DMS53 treated with DMSO at 0.1 percent for 48 hours (cell line): Measurements from ENCODE around the gene SYNJ1.
"Not testable (repeated sequence)": the region's sequence is repeated elsewhere in the genome, so short reads cannot be mapped to it uniquely, and the experiment has no call there.

ENCODE experiments used
- DNase-seq: peaks from one replicate; lab custom pipeline; 2025; ENCODE audit not compliant: unreplicated experiment; lab: John Stamatoyannopoulos, UW

Gene SYNJ1

GRCh38 chr21:32727687-32728455 lies at the start of gene SYNJ1:
SYNJ1 (minus strand) TSS chr21:32728013; CDS start chr21:32726895, 1,118 bp downstream.
- peak; percentile 74 for DNase-seq

GRCh38 chr21:32777269-32777668 lies 49.5 kb upstream of the SYNJ1 start:
- no peak for DNase-seq

- no peak for DNase-seq
Observed at GRCh38 chr21:32776743-32777142, 48.9 kb upstream of the SYNJ1 start.

- DNase-seq = not testable (repeated sequence)
Observed at GRCh38 chr21:32773048-32773344, 45.2 kb upstream of the SYNJ1 start.

GRCh38 chr21:32772281-32773047 lies 44.7 kb upstream of the SYNJ1 start:
- peak; percentile 34 for DNase-seq

- DNase-seq = no peak
Observed at GRCh38 chr21:32770871-32771523, 43.2 kb upstream of the SYNJ1 start.

GRCh38 chr21:32768530-32768929 lies 40.7 kb upstream of the SYNJ1 start:
- DNase-seq = no peak

GRCh38 chr21:32765058-32765457 lies 37.2 kb upstream of the SYNJ1 start:
- no peak for DNase-seq

- no peak for DNase-seq
Observed at GRCh38 chr21:32764186-32764585, 36.4 kb upstream of the SYNJ1 start.

GRCh38 chr21:32757804-32758203 lies 30.0 kb upstream of the SYNJ1 start:
- no peak for DNase-seq

GRCh38 chr21:32756096-32756495 lies 28.3 kb upstream of the SYNJ1 start:
- no peak for DNase-seq

GRCh38 chr21:32753818-32754585 lies 26.2 kb upstream of the SYNJ1 start:
- peak; percentile 7 for DNase-seq

GRCh38 chr21:32750405-32750804 lies 22.6 kb upstream of the SYNJ1 start:
- DNase-seq = no peak

GRCh38 chr21:32749662-32750061 lies 21.8 kb upstream of the SYNJ1 start:
- no peak for DNase-seq

GRCh38 chr21:32748529-32748928 lies 20.7 kb upstream of the SYNJ1 start:
- DNase-seq = no peak

- DNase-seq = no peak
Observed at GRCh38 chr21:32747396-32747795, 19.6 kb upstream of the SYNJ1 start.

GRCh38 chr21:32746711-32747110 lies 18.9 kb upstream of the SYNJ1 start:
- DNase-seq = not testable (repeated sequence)

- no peak for DNase-seq
Observed at GRCh38 chr21:32742396-32742795, 14.6 kb upstream of the SYNJ1 start.

- no peak for DNase-seq
Observed at GRCh38 chr21:32741336-32741735, 13.5 kb upstream of the SYNJ1 start.

GRCh38 chr21:32739946-32740345 lies 12.1 kb upstream of the SYNJ1 start:
- DNase-seq = no peak

- not testable (repeated sequence) for DNase-seq
Observed at GRCh38 chr21:32736083-32736482, 8.3 kb upstream of the SYNJ1 start.
